Stimulated activated CD8-positive, alpha-beta memory T cell treated with anti-CD3 and anti-CD28 coated beads, Interleukin-15, amount 100 ng/mL, for 1 hour (primary cell): Measurements from ENCODE around the gene RAB41.
"Not testable (repeated sequence)": the region's sequence is repeated elsewhere in the genome, so short reads cannot be mapped to it uniquely, and the experiment has no call there.

Experiments
- DNase-seq: peaks from one replicate; pipeline ENCODE4 v3.0.0-alpha.2; 2020; ENCODE audit warnings: low read depth

RAB41 gene

GRCh38 chrX:70281951-70282350 is at the start of gene RAB41:
Gene RAB41 (plus strand): TSS chrX:70282172. CDS start chrX:70282218, 46 bp downstream.
- DNase-seq: no peak

GRCh38 chrX:70234355-70234754 is 47.6 kb upstream of the RAB41 start, which contains the start of gene AWAT1:
Gene AWAT1 (plus strand): TSS chrX:70234655. CDS start chrX:70234696, 41 bp downstream.
- DNase-seq: no peak

- DNase-seq: no peak
These were observed 41.2 kb upstream of the RAB41 start for GRCh38 chrX:70240751-70241150.

GRCh38 chrX:70241501-70241900 is 40.5 kb upstream of the RAB41 start:
- no peak for DNase-seq

GRCh38 chrX:70243601-70244000 is 38.4 kb upstream of the RAB41 start:
- not testable (repeated sequence) for DNase-seq

GRCh38 chrX:70244881-70245280 is 37.1 kb upstream of the RAB41 start:
- DNase-seq: no peak

- no peak for DNase-seq
These were observed 34.7 kb upstream of the RAB41 start for GRCh38 chrX:70247252-70247651.

- no peak for DNase-seq
These were observed 29.5 kb upstream of the RAB41 start for GRCh38 chrX:70252491-70252890.

GRCh38 chrX:70253377-70254062 is 28.5 kb upstream of the RAB41 start:
- DNase-seq: no peak

GRCh38 chrX:70254063-70254400 is 27.9 kb upstream of the RAB41 start:
- DNase-seq: no peak

- DNase-seq: no peak
These were observed 27.1 kb upstream of the RAB41 start for GRCh38 chrX:70254909-70255308.

- no peak for DNase-seq
These were observed 26.5 kb upstream of the RAB41 start for GRCh38 chrX:70255452-70255851.

GRCh38 chrX:70257423-70258288 is 24.3 kb upstream of the RAB41 start:
- no peak for DNase-seq

GRCh38 chrX:70260104-70260503 is 21.9 kb upstream of the RAB41 start, which contains the start of gene P2RY4:
Gene P2RY4 (minus strand): TSS chrX:70260204. CDS start chrX:70259624, 580 bp downstream.
- DNase-seq: no peak

GRCh38 chrX:70262952-70263567 is 18.9 kb upstream of the RAB41 start:
- no peak for DNase-seq

GRCh38 chrX:70264784-70265183 is 17.2 kb upstream of the RAB41 start:
- DNase-seq: no peak

- DNase-seq: no peak
These were observed 13.9 kb upstream of the RAB41 start, which contains the start of gene ARR3 for GRCh38 chrX:70268034-70268433. Gene ARR3 (plus strand): TSS chrX:70268334. CDS start chrX:70269386, 1,052 bp downstream.

- DNase-seq: not testable (repeated sequence)
These were observed 7.9 kb upstream of the RAB41 start for GRCh38 chrX:70274029-70274428.

- no peak for DNase-seq
These were observed 2.9 kb upstream of the RAB41 start for GRCh38 chrX:70279081-70279480.

GRCh38 chrX:70280573-70280972 is 1.4 kb upstream of the RAB41 start:
- no peak for DNase-seq

- DNase-seq: no peak
These were observed 7.3 kb downstream of the RAB41 start for GRCh38 chrX:70289168-70289792.
